Loucy (cell line): ENCODE data around the gene CHPF.

ENCODE experiments used
- EZH2phosphoT487 ChIP-seq: fragments of 200-600 bp; IDR thresholded peaks from 2 replicates; pipeline ENCODE4 v1.6.1; 2018; ENCODE audit warnings: antibody characterized with exemption, mild to moderate bottlenecking, moderate library complexity, borderline replicate concordance
- TF ChIP-seq, protein P1 (sequence below): fragments of 200-600 bp; sonication (generic); conservative IDR thresholded peaks from 2 replicates; pipeline ENCODE4 v1.5.1; 2014; ENCODE audit warnings: mild to moderate bottlenecking, antibody characterized with exemption, low read length

- TF ChIP-seq, protein P1, sequence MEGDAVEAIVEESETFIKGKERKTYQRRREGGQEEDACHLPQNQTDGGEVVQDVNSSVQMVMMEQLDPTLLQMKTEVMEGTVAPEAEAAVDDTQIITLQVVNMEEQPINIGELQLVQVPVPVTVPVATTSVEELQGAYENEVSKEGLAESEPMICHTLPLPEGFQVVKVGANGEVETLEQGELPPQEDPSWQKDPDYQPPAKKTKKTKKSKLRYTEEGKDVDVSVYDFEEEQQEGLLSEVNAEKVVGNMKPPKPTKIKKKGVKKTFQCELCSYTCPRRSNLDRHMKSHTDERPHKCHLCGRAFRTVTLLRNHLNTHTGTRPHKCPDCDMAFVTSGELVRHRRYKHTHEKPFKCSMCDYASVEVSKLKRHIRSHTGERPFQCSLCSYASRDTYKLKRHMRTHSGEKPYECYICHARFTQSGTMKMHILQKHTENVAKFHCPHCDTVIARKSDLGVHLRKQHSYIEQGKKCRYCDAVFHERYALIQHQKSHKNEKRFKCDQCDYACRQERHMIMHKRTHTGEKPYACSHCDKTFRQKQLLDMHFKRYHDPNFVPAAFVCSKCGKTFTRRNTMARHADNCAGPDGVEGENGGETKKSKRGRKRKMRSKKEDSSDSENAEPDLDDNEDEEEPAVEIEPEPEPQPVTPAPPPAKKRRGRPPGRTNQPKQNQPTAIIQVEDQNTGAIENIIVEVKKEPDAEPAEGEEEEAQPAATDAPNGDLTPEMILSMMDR = no peak
- TF ChIP-seq EZH2phosphoT487 = no peak
These were observed 31.9 kb downstream of the CHPF start for GRCh38 chr2:219511547-219512325.
